Duodenal mucosa (tissue), 2 donors: ENCODE results near the gene ZC3H18.

ENCODE experiments used
- H3K27ac ChIP-seq: one replicate; pipeline ENCODE4 v1.7.0; 2013; ENCODE audit warnings: low read depth, low read length
- H3K27me3 ChIP-seq, 2 donors: one replicate each; pipeline ENCODE4 v1.7.0; 2013; ENCODE audit warnings: low read length in 2 of 2, control low read depth in 1 of 2; ENCODE audit not compliant: insufficient read depth in 2 of 2, control insufficient read depth in 1 of 2
- H3K36me3 ChIP-seq, 2 donors: one replicate each; pipeline ENCODE4 v1.7.0; 2013; ENCODE audit warnings: low read length in 2 of 2, control low read depth in 1 of 2; ENCODE audit not compliant: insufficient read depth in 2 of 2, control insufficient read depth in 1 of 2
- H3K4me1 ChIP-seq, 2 donors: one replicate each; pipeline ENCODE4 v1.7.0; 2013; ENCODE audit warnings: low read length in 2 of 2, control low read depth in 1 of 2; ENCODE audit not compliant: insufficient read depth in 2 of 2, control insufficient read depth in 1 of 2
- H3K4me3 ChIP-seq, 2 donors: one replicate each; pipeline ENCODE4 v1.7.0; 2013; ENCODE audit warnings: low read length in 2 of 2, low read depth in 1 of 2
- H3K9ac ChIP-seq, 2 donors: one replicate each; pipeline ENCODE4 v1.7.0; 2013; ENCODE audit warnings: low read length in 2 of 2, low read depth in 1 of 2
- H3K9me3 ChIP-seq, 2 donors: one replicate each; pipeline ENCODE4 v1.7.0; 2013; ENCODE audit warnings: low read length in 2 of 2, control low read depth in 1 of 2; ENCODE audit not compliant: control insufficient read depth in 1 of 2

The ZC3H18 gene

DNA sequence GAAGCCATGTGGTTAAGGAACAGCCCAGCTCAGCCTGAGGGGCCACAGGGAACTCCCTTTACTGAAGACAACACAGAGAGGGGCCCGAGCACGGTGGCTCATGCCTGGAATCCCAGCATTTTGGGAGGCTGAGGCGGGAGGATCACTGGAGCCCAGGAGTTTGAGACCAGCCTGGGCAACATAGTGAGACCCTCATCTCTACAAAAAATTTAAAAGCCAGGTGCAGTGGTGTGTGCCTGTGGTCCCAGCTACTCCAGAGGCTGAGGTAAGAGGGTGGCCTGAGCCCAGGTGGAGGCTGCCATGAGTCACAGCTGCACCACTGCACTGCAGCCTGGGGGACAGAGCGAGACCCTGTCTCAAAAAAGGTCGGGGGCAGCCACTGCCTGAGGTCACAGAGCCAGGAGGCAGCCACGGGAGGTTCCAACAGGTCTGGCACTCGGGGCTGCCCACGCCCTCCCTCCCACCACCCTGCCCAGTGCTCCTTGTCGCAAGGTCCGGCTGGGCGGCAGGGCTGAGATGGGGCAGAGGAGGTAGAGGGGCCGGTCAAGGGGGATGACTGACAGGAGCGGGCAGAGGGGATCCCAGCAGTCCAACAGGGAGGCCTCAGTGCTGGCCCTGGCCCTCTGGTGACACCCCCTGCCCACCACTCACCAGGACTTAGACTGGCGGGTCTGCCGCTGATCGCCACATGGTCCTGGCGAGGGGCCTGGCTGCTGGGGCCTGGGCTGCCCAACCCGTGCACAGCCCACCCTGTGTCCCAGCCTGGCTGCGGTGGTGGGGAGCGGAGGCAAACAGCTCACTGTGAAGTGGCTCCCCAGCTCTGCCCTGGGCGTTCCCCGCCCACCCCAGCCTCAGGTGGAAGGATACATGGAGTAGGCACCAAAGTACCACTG is 77.2 kb downstream of the ZC3H18 start:
- Histone ChIP-seq H3K4me1 (peaks cover 14 to 36% of the 10 kb centered on the region in 2 donors), H3K9me3 (no peaks in the 10 kb centered on the region), H3K9ac (no peak overlapping the region), H3K4me3 (no peak overlapping the region), H3K36me3 (peaks cover 8 to 14% of the 10 kb centered on the region in 2 donors), H3K27ac (no peak overlapping the region), H3K27me3 (no peaks in the 10 kb centered on the region)

DNA sequence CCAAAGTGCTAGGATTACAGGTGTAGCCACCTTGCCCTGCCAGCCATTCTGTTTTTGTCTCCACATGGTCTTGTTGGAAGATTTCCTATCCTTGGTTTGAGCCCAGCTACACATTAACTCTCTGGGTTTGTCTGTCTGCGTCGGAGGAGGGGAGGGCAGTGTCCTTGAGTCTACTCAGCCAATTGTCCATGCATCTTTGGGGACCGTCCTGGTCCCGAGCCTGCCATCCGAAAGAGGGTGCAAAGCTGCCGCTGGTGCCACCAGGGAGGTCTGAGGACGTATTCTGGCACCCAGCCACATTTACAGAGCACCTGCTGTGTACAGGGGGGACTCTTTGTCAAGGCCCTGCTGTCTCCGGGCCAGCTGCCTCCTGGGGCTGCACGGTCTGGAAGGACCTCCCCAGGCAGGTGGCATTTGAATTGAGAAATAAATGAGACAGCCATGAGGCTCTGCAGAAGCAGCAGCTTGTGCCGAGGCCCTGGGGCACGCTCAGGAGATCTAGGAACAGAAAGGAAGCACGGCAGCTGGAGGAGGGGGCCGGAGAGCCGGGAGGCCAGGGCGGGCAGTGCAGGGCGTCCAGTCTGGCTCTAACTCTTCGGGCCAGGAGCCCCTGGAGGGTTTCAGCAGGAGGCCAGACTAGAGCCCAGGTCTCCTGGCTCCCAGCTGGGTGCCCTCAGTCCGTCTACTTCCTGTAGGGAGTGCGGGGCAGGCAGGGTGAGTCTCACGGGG is 79.2 kb downstream of the ZC3H18 start:
- peak overlapping the region; percentile 79 to 82 for H3K4me3 ChIP-seq
- peak overlapping the region; percentile 72 to 80 for H3K9ac ChIP-seq

DNA sequence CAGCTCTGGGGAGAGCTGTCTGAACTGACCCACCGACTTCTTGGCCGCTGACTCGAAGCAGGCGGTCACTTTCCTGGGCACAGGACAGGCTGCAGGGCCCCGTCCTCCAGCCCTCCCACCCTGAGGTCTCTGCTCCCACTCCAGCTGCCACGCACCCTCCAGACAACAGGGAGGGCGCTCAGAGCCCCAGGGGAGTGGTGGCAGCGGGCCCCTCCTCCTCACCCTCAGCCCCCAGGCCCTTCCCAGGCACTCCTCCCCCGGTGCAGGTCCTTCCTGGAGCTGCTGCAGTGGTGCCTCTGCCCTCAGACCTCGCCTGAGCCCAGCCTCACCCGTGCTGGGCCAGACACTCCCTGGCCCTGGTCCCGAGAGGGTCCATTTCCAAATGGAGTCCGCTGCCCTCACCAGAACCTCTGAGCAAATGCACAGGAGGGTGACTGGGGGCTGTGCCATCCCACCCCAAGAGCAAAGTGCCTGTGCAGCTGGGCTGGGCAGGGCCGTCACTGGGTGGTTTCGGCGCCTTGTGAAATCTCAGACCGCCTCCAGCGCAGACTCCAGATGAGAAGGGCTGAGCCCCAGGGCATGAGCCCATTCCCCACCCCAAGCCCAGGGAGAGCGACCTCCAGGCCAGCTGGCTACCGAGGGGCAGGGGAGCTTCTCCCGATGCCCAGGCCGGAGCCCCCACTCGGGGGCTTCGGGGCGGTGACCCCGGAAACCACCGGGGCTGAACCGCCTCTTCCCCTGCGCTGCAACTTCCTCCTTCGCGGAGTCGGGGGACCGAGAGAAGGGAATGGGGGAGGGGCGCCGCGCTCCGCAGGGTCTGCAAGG is 79.9 kb downstream of the ZC3H18 start:
- no peaks in the 10 kb centered on the region for H3K9me3 ChIP-seq
- H3K4me1 ChIP-seq = peaks cover 14 to 36% of the 10 kb centered on the region in 2 donors
- H3K9ac ChIP-seq = peak overlapping the region; percentile 72 to 80
- H3K4me3 ChIP-seq = peak overlapping the region; percentile 79 to 82
- H3K36me3 ChIP-seq = peaks cover 4 to 35% of the 10 kb centered on the region in 2 donors
- H3K27me3 ChIP-seq = no peaks in the 10 kb centered on the region
- H3K27ac ChIP-seq = peak overlapping the region; percentile 56

More for the DNA sequence above, 79.2 kb downstream of the ZC3H18 start:
- no peak overlapping the region for H3K27ac ChIP-seq
- no peaks in the 10 kb centered on the region for H3K27me3 ChIP-seq
- H3K36me3 ChIP-seq = peaks cover 6 to 27% of the 10 kb centered on the region in 2 donors
- H3K4me1 ChIP-seq = peaks cover 14 to 36% of the 10 kb centered on the region in 2 donors
- H3K9me3 ChIP-seq = no peaks in the 10 kb centered on the region

DNA sequence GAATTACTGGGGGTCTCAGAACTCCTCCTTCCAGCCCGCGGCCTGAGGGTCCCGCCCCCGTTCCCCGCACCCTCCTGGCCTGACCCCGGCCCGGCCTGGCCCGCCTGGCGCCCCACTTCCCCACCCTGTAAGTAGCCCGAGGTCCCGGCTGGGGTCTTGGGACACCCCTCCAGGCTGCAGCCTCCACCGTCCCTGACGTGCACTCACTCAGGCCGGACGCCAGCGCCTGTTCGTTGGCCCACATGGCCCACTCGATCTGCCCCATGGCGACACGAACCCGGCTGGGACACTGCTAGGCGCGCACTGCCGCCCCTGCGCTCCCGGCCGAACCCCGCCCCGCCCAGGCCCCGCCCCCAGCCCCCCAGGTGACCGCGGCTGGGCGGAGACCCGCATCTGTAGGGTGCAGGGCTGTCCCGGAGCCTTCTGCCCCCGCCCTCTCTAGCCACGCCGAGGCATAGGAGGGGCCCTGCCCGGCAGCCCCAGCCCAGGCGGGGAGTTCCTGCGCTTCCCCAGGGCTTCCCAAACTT is 80.6 kb downstream of the ZC3H18 start, which contains the start of gene CYBA:
CYBA (minus strand) TSS at position 305 of the 527 bp plus-strand sequence; CDS start at position 265, 40 bp downstream.
- peak within 1 kb of the TSS; percentile 72 to 80 for H3K9ac ChIP-seq
- H3K9me3 ChIP-seq = no peaks in the 10 kb centered on the region
- H3K4me3 ChIP-seq = peak within 1 kb of the TSS; percentile 79 to 82
- peak within 1 kb of the TSS; percentile 83 for H3K27ac ChIP-seq
- H3K27me3 ChIP-seq = no peaks in the 10 kb centered on the region
- H3K36me3 ChIP-seq = peaks cover 5 to 41% of the 10 kb centered on the region in 2 donors
- peaks cover 14 to 36% of the 10 kb centered on the region in 2 donors for H3K4me1 ChIP-seq

DNA sequence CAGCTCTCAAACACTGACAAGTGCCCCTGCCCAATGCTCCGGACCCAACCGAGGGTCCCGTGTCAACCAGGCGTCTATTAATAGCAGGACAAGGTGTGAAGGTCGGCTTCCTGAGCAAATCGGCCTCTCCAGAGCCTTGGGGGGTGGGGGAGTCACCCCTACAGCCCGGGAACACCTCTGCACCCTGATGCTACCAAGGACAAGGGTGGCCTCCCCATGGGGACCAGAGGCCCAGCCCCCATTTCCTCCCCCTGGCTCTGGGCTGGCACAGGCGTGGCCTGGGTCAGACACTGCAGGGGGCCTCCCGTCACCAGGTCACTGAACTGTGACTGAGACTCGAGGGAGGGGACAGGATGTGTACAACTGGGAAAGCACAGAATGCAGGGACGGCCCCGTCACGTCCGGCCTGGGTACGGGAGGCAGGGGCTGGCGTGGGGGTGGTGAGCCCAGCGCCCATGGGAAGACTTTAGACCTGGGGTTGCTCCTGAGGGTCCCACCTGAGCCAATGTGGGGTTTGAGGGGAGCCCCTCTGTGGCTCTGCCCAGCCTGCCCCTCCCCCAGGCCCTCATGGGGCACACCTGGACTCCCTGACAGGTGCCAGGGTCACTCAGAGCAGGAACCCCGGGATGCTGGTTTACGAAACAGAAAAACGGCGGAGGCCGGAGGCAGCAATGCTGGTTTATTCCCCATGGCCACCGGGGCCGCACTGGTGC is 81.2 kb downstream of the ZC3H18 start:
- H3K9me3 ChIP-seq = no peaks in the 10 kb centered on the region
- peak overlapping the region; percentile 79 to 82 for H3K4me3 ChIP-seq
- H3K27me3 ChIP-seq = no peaks in the 10 kb centered on the region
- peak overlapping the region; percentile 34 to 66 for H3K9ac ChIP-seq
- H3K27ac ChIP-seq = peak overlapping the region; percentile 83
- peaks cover 5 to 39% of the 10 kb centered on the region in 2 donors for H3K36me3 ChIP-seq
- H3K4me1 ChIP-seq = peaks cover 14 to 36% of the 10 kb centered on the region in 2 donors

DNA sequence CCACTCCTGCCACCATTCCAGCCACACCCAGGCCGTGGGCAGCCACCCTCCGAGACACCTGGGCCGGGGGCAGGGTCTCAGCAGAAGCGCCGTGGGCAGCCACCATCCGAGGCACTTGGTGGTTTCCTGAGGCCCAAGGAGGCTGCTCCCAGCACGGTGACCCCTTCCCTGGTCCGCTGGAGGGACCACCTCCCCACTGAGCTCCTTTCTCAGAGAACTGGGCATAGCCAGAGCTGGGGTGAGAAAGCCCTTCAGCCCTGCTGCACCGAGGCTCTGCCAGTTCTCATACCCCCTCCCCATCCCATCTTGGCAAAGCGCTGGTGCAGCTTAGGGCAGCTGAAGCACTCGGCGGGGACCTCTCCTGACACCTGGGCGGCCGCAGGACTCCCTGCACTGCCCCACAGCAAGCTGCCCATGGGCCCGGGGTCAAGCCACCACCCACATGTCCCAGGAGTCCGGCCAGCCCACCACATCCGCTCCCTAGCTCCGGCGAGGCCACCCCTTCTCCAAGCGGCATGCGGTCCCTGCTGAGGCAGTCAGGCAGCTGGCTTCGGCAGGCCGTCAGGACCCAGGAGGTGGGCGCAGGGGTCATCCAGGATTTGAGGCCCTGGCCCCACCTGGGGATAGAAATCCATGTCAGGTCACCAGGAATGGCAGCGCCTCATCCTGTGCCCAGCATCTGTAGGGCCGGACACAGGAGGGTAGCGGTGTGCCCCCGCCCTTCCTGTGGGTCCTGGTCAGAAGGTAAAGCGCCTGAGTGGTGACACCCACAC is 82.0 kb downstream of the ZC3H18 start:
- Histone ChIP-seq H3K4me3 (no peak overlapping the region), H3K4me1 (peaks cover 14 to 36% of the 10 kb centered on the region in 2 donors), H3K9ac (no peak overlapping the region), H3K36me3 (peaks cover 5 to 41% of the 10 kb centered on the region in 2 donors), H3K9me3 (no peaks in the 10 kb centered on the region), H3K27me3 (no peaks in the 10 kb centered on the region), H3K27ac (peak overlapping the region; percentile 32)

DNA sequence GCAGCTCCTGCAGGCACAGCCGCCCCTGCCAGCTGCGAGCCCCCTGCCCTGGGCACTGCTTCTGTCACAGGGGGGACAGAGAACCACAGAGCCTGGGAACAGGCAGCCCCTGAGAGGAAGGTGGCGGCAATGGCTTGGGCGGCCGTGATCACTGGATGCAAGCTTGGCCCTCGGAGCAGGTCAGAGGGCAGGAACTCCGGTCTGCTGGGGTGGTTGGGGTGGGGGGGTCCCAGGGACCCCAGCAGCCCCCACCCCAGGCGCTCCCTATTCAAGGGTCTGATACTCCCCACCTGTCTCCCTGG is 82.5 kb downstream of the ZC3H18 start:
- H3K36me3 ChIP-seq = peaks cover 5 to 47% of the 10 kb centered on the region in 2 donors
- no peak overlapping the region for H3K9ac ChIP-seq
- H3K4me3 ChIP-seq = no peak overlapping the region
- H3K4me1 ChIP-seq = peaks cover 14 to 34% of the 10 kb centered on the region in 2 donors
- no peaks in the 10 kb centered on the region for H3K9me3 ChIP-seq
- H3K27me3 ChIP-seq = no peaks in the 10 kb centered on the region
- H3K27ac ChIP-seq = no peak overlapping the region

DNA sequence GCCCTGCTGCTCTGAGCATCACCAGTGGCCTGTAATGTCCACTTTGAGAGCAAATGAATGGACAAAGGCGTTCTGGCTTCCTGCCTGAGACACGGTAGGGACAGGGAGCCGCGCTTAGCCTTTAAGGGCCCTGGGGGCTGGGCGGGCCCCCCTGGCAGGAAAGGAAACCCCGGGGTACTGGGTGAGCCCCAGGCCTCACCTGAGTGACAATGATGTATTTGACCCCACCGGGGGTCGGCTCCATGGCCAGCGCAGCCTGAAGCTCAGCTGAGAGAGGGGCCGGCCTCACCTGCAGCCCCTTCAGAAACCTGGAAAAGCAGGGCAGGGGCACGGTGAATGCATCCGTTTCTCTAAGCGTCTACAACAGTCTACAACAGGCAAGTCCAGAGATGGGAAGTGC is 82.9 kb downstream of the ZC3H18 start:
- no peaks in the 10 kb centered on the region for H3K27me3 ChIP-seq
- no peak overlapping the region for H3K4me3 ChIP-seq
- no peak overlapping the region for H3K9ac ChIP-seq
- H3K36me3 ChIP-seq = peaks cover 5 to 49% of the 10 kb centered on the region in 2 donors
- no peaks in the 10 kb centered on the region for H3K9me3 ChIP-seq
- peaks cover 14 to 30% of the 10 kb centered on the region in 2 donors for H3K4me1 ChIP-seq
- no peak overlapping the region for H3K27ac ChIP-seq
